Measurements from ENCODE around the gene SURF6.

DNA sequence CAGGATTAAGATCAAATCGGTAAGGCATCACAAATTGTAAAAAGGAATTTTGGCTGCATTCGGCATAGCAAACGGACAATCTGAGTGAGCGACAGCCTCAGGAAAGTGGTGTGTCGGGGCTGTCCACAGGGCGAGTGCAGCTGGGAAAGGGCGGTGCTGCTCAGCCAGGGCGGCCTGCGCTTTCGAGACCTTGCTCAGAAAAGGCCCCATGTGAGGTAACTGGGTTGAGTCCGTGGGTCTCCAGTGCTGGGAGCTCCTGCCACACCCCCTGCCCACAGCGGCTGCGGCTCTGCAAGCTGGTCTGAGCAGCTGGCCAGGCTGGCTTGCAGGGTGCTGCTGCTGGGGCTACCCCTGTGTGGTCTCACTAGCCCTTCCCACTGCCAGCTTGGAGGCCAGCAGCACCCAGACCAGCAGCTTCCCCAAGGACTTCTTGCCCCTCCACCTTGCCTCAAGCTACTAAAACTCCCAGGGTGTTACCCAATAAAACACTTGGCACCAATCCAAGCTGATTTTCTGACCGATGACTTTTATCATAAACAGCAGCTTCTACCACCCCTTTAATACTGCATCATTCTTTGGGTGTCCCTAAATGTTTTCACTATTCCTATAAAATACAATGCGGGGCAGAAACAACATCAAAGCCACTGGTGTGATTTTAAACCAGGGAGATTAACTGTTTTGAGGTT is 26.5 kb upstream of the SURF6 start:
- TF ChIP-seq, protein P1, sequence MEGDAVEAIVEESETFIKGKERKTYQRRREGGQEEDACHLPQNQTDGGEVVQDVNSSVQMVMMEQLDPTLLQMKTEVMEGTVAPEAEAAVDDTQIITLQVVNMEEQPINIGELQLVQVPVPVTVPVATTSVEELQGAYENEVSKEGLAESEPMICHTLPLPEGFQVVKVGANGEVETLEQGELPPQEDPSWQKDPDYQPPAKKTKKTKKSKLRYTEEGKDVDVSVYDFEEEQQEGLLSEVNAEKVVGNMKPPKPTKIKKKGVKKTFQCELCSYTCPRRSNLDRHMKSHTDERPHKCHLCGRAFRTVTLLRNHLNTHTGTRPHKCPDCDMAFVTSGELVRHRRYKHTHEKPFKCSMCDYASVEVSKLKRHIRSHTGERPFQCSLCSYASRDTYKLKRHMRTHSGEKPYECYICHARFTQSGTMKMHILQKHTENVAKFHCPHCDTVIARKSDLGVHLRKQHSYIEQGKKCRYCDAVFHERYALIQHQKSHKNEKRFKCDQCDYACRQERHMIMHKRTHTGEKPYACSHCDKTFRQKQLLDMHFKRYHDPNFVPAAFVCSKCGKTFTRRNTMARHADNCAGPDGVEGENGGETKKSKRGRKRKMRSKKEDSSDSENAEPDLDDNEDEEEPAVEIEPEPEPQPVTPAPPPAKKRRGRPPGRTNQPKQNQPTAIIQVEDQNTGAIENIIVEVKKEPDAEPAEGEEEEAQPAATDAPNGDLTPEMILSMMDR (IDR thresholded peaks at IDR 0.05): no peak
- no peak for TF ChIP-seq POLR2A (IDR thresholded peaks at IDR 0.05)
- TF ChIP-seq POLR2AphosphoS5 (IDR thresholded peaks at IDR 0.05): no peak
- no peak for TF ChIP-seq EP300 (IDR thresholded peaks at IDR 0.05)

All from sigmoid colon (tissue), 4 donors.